ENCODE measurements around the gene PIP5K1A. TPM values are rescaled to one million over a fixed set of nuclear protein-coding genes. Genes with fewer than 3 reads are reported as not detected.
A peak's percentile ranks its signal among the peaks of the same experiment; 100 is the strongest.
"Not testable (repeated sequence)": the region's sequence is repeated elsewhere in the genome, so short reads cannot be mapped to it uniquely, and the experiment has no call there.

Gene PIP5K1A
- total RNA-seq, 1 donor from 2014 or later, result 59.7 TPM

GRCh38 chr1:151184211-151184610 is 14.1 kb upstream of the PIP5K1A start:
- peaks cover 2% of the 10 kb centered on the region for H3K36me3 ChIP-seq (ENCODE audit: control insufficient read depth, insufficient read depth, low read length)
- no peaks in the 10 kb centered on the region for H3K27me3 ChIP-seq (ENCODE audit: control insufficient read depth, insufficient read depth, low read length)
- TF ChIP-seq CTCF (IDR thresholded peaks at IDR 0.05; ENCODE audit: insufficient read depth, low read length, poor library complexity, severe bottlenecking), result no peak
- H3K4me3 ChIP-seq (ENCODE audit: low read depth, low read length), result no peak overlapping the region
- DNase-seq (ENCODE audit: low read depth), result no peak

DNA sequence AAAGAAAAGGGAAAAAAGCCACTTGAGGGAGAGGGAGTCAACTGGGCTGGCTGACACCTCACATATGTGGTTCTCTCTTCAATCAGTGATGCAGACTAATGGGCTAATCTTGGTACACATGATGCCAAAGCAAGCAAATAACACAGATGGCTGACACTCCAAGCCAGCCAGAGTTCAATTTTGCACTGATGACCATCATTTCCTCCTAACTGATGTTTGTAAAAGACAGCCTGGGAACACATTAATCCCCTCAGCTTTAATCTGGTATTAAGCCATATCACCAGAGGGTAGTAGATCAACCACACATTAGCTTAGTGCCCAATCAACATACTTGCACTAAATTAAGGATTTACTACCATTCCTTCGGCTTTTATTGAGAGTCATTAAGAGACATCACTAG is 11.1 kb upstream of the PIP5K1A start:
- H3K4me3 ChIP-seq (ENCODE audit: low read depth, low read length), result no peak overlapping the region
- no peak for DNase-seq (ENCODE audit: low read depth)
- TF ChIP-seq CTCF (IDR thresholded peaks at IDR 0.05; ENCODE audit: insufficient read depth, low read length, poor library complexity, severe bottlenecking), result no peak
- H3K36me3 ChIP-seq (ENCODE audit: control insufficient read depth, insufficient read depth, low read length), result peaks cover 2% of the 10 kb centered on the region
- no peaks in the 10 kb centered on the region for H3K27me3 ChIP-seq (ENCODE audit: control insufficient read depth, insufficient read depth, low read length)

- peak overlapping the region; percentile 91 for H3K4me3 ChIP-seq (ENCODE audit: low read depth, low read length)
- H3K27me3 ChIP-seq (ENCODE audit: control insufficient read depth, insufficient read depth, low read length); H3K36me3 ChIP-seq (ENCODE audit: control insufficient read depth, insufficient read depth, low read length); DNase-seq (ENCODE audit: low read depth): not testable (repeated sequence)
Observed at GRCh38 chr1:151188667-151189066, 9.7 kb upstream of the PIP5K1A start.

GRCh38 chr1:151189637-151190445 is 8.5 kb upstream of the PIP5K1A start, which contains the start of gene VPS72:
Gene VPS72, minus strand, starts transcription at chr1:151190197. Its CDS starts 76 bp downstream, at chr1:151190121.
- Histone ChIP-seq H3K36me3 (ENCODE audit: control insufficient read depth, insufficient read depth, low read length) (no peaks in the 10 kb centered on the region), H3K4me3 (ENCODE audit: low read depth, low read length) (peak within 1 kb of the TSS; percentile 91), H3K27me3 (ENCODE audit: control insufficient read depth, insufficient read depth, low read length) (no peaks in the 10 kb centered on the region)
- no peak for TF ChIP-seq CTCF (IDR thresholded peaks at IDR 0.05; ENCODE audit: insufficient read depth, low read length, poor library complexity, severe bottlenecking)
- no peak for DNase-seq (ENCODE audit: low read depth)

- no peak overlapping the region for H3K4me3 ChIP-seq (ENCODE audit: low read depth, low read length)
- no peak for TF ChIP-seq CTCF (IDR thresholded peaks at IDR 0.05; ENCODE audit: insufficient read depth, low read length, poor library complexity, severe bottlenecking)
- no peaks in the 10 kb centered on the region for H3K36me3 ChIP-seq (ENCODE audit: control insufficient read depth, insufficient read depth, low read length)
- DNase-seq (ENCODE audit: low read depth), result no peak
- no peaks in the 10 kb centered on the region for H3K27me3 ChIP-seq (ENCODE audit: control insufficient read depth, insufficient read depth, low read length)
Observed at GRCh38 chr1:151192047-151192446, 6.3 kb upstream of the PIP5K1A start.

- TF ChIP-seq CTCF (IDR thresholded peaks at IDR 0.05; ENCODE audit: insufficient read depth, low read length, poor library complexity, severe bottlenecking), result no peak
- no peak overlapping the region for H3K4me3 ChIP-seq (ENCODE audit: low read depth, low read length)
- DNase-seq (ENCODE audit: low read depth), result no peak
- H3K36me3 ChIP-seq (ENCODE audit: control insufficient read depth, insufficient read depth, low read length), result no peaks in the 10 kb centered on the region
- H3K27me3 ChIP-seq (ENCODE audit: control insufficient read depth, insufficient read depth, low read length), result no peaks in the 10 kb centered on the region
Observed at GRCh38 chr1:151193304-151193703, 5.0 kb upstream of the PIP5K1A start.
